Measurements from ENCODE around the gene FOXP3.

FOXP3 gene

DNA sequence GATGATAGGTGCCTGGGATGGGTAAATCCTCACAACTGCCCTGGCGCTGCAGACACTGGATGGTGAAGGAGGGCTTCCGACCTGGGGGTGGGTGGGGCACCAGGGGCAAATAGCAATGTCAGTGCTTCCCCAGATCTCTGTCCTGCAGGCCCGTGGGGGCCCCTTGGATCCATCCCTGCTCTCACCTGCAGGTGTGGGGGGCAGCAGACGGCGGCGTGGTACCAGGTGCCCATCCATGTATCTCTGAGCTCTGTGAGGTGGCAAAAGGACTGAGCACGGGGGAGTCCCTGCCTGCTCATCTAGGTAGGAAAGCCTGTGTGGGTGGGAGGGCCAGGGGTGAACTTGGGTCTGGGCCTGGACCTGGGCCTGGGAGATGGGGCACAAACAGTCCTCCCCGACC lies 58.0 kb downstream of the FOXP3 start:
- no peak for TF ChIP-seq CTCF (IDR thresholded peaks at IDR 0.05; ENCODE audit: control insufficient read depth, insufficient read depth, low read depth, low read length, missing control alignments)
- H3K4me3 ChIP-seq (ENCODE audit: control insufficient read depth, low read depth, low read length), result no peak overlapping the region
- DNase-seq (ENCODE audit: low read depth), result no peak

GRCh38 chrX:49205443-49205842 lies 59.1 kb downstream of the FOXP3 start:
- no peak for TF ChIP-seq CTCF (IDR thresholded peaks at IDR 0.05; ENCODE audit: control insufficient read depth, insufficient read depth, low read depth, low read length, missing control alignments)
- no peak for DNase-seq (ENCODE audit: low read depth)
- no peak overlapping the region for H3K4me3 ChIP-seq (ENCODE audit: control insufficient read depth, low read depth, low read length)

- H3K4me3 ChIP-seq (ENCODE audit: control insufficient read depth, low read depth, low read length), result no peak overlapping the region
- DNase-seq (ENCODE audit: low read depth), result no peak
- no peak for TF ChIP-seq CTCF (IDR thresholded peaks at IDR 0.05; ENCODE audit: control insufficient read depth, insufficient read depth, low read depth, low read length, missing control alignments)
Measured at GRCh38 chrX:49204709-49205108, 59.8 kb downstream of the FOXP3 start.

GRCh38 chrX:49204017-49204416 lies 60.5 kb downstream of the FOXP3 start:
- no peak for DNase-seq (ENCODE audit: low read depth)
- H3K4me3 ChIP-seq (ENCODE audit: control insufficient read depth, low read depth, low read length), result no peak overlapping the region
- no peak for TF ChIP-seq CTCF (IDR thresholded peaks at IDR 0.05; ENCODE audit: control insufficient read depth, insufficient read depth, low read depth, low read length, missing control alignments)

GRCh38 chrX:49203536-49203935 lies 61.0 kb downstream of the FOXP3 start:
- DNase-seq (ENCODE audit: low read depth), result no peak
- no peak overlapping the region for H3K4me3 ChIP-seq (ENCODE audit: control insufficient read depth, low read depth, low read length)
- no peak for TF ChIP-seq CTCF (IDR thresholded peaks at IDR 0.05; ENCODE audit: control insufficient read depth, insufficient read depth, low read depth, low read length, missing control alignments)

- no peak for TF ChIP-seq CTCF (IDR thresholded peaks at IDR 0.05; ENCODE audit: control insufficient read depth, insufficient read depth, low read depth, low read length, missing control alignments)
- no peak overlapping the region for H3K4me3 ChIP-seq (ENCODE audit: control insufficient read depth, low read depth, low read length)
- DNase-seq (ENCODE audit: low read depth), result no peak
Measured at GRCh38 chrX:49202022-49202421, 62.5 kb downstream of the FOXP3 start.

Measured in AG09309 (cell line).